Effector memory CD4-positive, alpha-beta T cell (primary cell): ENCODE results near the gene HMGN4.
"Not testable (repeated sequence)": the region's sequence is repeated elsewhere in the genome, so short reads cannot be mapped to it uniquely, and the experiment has no call there.

Experiments
- DNase-seq, 3 donors: peaks; one replicate each; pipeline ENCODE4 v3.0.0-alpha.2; 2020
- H3K27ac ChIP-seq: 2 replicates; pipeline ENCODE4 v1.7.0; 2013; ENCODE audit warnings: mild to moderate bottlenecking, low read length, moderate library complexity; ENCODE audit not compliant: insufficient read depth, poor library complexity, severe bottlenecking
- H3K27me3 ChIP-seq: replicated peaks from 2 replicates; pipeline ENCODE4 v1.7.0; 2013; ENCODE audit warnings: mild to moderate bottlenecking, low read length; ENCODE audit not compliant: insufficient read depth, control insufficient read depth, poor library complexity, severe bottlenecking
- H3K36me3 ChIP-seq: 2 replicates; pipeline ENCODE4 v1.7.0; 2013; ENCODE audit warnings: mild to moderate bottlenecking, low read length, moderate library complexity; ENCODE audit not compliant: control insufficient read depth, insufficient read depth
- H3K4me1 ChIP-seq: 2 replicates; pipeline ENCODE4 v1.7.0; 2013; ENCODE audit warnings: low read length, mild to moderate bottlenecking; ENCODE audit not compliant: control insufficient read depth, insufficient read depth, poor library complexity, severe bottlenecking
- H3K4me3 ChIP-seq: 2 replicates; pipeline ENCODE4 v1.7.0; 2013; ENCODE audit warnings: low read length, low read depth, mild to moderate bottlenecking; ENCODE audit not compliant: insufficient read depth, poor library complexity, severe bottlenecking
- H3K9me3 ChIP-seq: 2 replicates; pipeline ENCODE4 v1.7.0; 2013; ENCODE audit warnings: mild to moderate bottlenecking, low read length, moderate library complexity; ENCODE audit not compliant: control insufficient read depth

Gene HMGN4

GRCh38 chr6:26502165-26502564 is 36.0 kb upstream of the HMGN4 start:
- H3K9me3 ChIP-seq: no peaks in the 10 kb centered on the region
- H3K27me3 ChIP-seq: peaks cover 15% of the 10 kb centered on the region
- H3K4me1 ChIP-seq: peaks cover 3% of the 10 kb centered on the region
- no peak overlapping the region for H3K27ac ChIP-seq
- peak overlapping the region; percentile 37 for H3K4me3 ChIP-seq
- DNase-seq: no peak
- H3K36me3 ChIP-seq: no peaks in the 10 kb centered on the region

DNA sequence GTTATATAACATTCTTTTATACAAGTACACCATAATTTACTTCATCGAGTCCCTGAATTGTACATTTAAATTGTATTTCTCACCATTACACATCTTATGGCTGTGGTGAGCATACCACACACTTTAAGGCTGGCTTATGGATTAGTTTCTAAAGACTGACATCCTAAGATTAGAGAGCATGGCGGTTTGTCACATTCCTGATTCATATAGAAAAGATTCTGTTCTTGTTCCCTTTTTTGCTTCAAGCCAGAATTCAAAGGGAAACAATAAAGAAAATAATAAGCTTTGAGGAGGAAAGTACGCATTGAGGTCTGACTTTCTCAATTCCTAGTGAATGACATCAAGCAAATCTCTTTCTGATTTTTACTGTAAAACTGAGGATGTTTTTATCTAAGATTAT is 35.5 kb upstream of the HMGN4 start:
- Histone ChIP-seq H3K27ac (no peak overlapping the region), H3K4me3 (no peak overlapping the region), H3K36me3 (no peaks in the 10 kb centered on the region), H3K27me3 (peaks cover 15% of the 10 kb centered on the region), H3K4me1 (peaks cover 3% of the 10 kb centered on the region), H3K9me3 (no peaks in the 10 kb centered on the region)
- DNase-seq: no peak

DNA sequence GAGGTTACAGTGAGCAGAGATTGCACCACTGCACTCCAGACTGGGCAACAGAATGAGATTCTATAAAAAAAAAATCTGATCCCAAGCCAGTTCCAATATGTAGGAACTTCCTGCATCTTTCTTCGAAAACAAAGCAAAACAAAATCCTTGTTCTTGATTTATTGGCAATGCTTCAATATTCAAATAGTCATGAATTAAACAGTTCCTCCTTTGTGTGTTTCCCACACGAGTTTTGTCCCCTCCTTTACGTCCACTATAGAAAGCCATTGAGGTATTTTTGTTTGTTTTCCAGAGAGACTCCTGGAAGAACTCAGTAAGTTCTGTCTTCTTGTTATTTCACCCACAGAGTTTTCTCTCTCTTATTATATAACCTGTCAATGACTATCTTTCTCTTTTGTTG is 30.5 kb upstream of the HMGN4 start:
- Histone ChIP-seq H3K9me3 (no peaks in the 10 kb centered on the region), H3K36me3 (no peaks in the 10 kb centered on the region), H3K27me3 (peaks cover 6% of the 10 kb centered on the region), H3K4me1 (no peaks in the 10 kb centered on the region), H3K4me3 (no peak overlapping the region), H3K27ac (no peak overlapping the region)
- no peak for DNase-seq

GRCh38 chr6:26511033-26511432 is 27.1 kb upstream of the HMGN4 start:
- not testable (repeated sequence) for H3K4me1 ChIP-seq, H3K9me3 ChIP-seq, H3K27ac ChIP-seq, H3K36me3 ChIP-seq, H3K27me3 ChIP-seq, DNase-seq, H3K4me3 ChIP-seq

DNA sequence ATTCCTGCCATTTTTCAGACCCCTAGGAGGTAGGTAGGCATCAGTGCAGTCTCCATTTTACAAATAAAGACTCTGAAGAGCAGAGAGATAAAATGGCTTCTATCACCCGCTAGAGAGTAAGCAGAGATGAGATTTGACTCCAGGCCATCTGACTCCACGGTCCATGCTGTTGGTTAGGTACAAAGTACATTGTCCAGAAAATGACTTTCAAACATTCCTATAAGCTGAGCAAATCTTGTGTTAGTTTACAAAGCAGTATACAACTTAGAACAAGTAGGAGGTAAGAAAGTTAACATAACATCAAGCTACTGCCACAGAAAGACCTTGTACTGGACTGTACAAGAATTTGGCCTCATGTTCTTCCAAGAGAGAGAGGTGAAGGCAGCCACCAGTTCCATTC is 23.2 kb upstream of the HMGN4 start:
- no peaks in the 10 kb centered on the region for H3K27me3 ChIP-seq
- H3K27ac ChIP-seq: no peak overlapping the region
- H3K4me3 ChIP-seq: no peak overlapping the region
- DNase-seq: no peak
- H3K36me3 ChIP-seq: no peaks in the 10 kb centered on the region
- peaks cover 2% of the 10 kb centered on the region for H3K4me1 ChIP-seq
- no peaks in the 10 kb centered on the region for H3K9me3 ChIP-seq

GRCh38 chr6:26516481-26517427 is 21.4 kb upstream of the HMGN4 start:
- no peak overlapping the region for H3K4me3 ChIP-seq
- H3K27me3 ChIP-seq: no peaks in the 10 kb centered on the region
- H3K4me1 ChIP-seq: peaks cover 8% of the 10 kb centered on the region
- no peaks in the 10 kb centered on the region for H3K36me3 ChIP-seq
- no peaks in the 10 kb centered on the region for H3K9me3 ChIP-seq
- no peak for DNase-seq
- H3K27ac ChIP-seq: no peak overlapping the region

DNA sequence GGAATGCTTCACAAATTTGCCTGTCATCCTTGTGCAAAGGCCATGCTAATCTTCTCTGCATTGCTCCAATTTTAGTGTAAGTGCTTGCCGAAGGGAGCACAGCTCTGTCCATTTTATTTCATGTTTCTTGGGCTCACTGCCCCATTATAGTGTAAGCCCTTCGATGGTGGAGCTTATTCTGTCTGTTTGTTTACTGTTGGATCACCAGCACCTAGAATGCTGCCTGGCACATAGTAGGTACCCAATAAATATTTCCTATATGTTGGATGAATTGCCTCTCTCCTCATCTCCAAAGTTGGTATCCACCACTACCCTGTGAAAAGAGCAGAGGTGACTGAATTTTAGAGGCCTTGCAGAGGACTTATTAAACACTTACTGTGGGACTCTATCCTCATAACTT is 18.8 kb upstream of the HMGN4 start:
- Histone ChIP-seq H3K4me1 (peaks cover 8% of the 10 kb centered on the region), H3K9me3 (no peaks in the 10 kb centered on the region), H3K27ac (no peak overlapping the region), H3K36me3 (no peaks in the 10 kb centered on the region), H3K27me3 (no peaks in the 10 kb centered on the region), H3K4me3 (no peak overlapping the region)
- DNase-seq: no peak

- H3K27me3 ChIP-seq: no peaks in the 10 kb centered on the region
- H3K27ac ChIP-seq: peak overlapping the region; percentile 71
- H3K36me3 ChIP-seq: no peaks in the 10 kb centered on the region
- H3K4me3 ChIP-seq: peak overlapping the region; percentile 47
- peaks cover 8% of the 10 kb centered on the region for H3K4me1 ChIP-seq
- H3K9me3 ChIP-seq: no peaks in the 10 kb centered on the region
- DNase-seq: no peak
These were observed 17.8 kb upstream of the HMGN4 start for GRCh38 chr6:26520237-26520849.

DNA sequence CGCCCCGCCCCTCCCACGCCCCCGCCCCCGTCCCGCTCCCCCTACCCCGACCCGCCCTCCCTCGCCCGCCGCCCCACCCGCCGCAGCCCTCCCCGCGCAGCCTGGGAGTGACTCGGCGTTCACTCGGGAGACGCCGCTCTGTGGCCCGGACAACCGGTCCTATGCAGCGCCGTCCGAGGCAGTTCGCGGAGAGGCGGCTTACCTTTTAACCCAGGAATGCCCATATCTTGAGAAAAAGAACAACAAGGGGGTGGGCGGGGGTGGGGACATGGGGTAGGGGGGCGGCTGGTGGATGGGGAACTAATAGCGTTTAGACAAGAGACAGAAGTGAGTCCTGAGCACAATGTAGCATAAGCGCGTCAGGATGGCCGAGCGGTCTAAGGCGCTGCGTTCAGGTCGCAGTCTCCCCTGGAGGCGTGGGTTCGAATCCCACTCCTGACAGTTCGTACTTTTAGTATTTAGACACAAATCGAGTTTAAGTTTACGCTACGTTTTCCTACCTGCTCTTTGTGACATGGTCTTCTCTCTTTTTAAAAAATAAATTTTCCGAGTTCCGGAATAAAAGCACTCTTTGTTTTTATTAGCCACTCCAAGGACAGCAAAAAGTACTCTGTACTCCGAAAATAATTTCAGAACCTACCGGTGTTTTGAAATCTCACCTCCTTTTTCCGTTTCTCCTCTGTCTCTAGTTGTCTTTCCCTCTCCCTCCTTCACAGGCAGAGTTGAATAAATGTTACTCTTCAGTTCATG is 17.1 kb upstream of the HMGN4 start:
- Histone ChIP-seq H3K4me1 (peaks cover 8% of the 10 kb centered on the region), H3K27ac (peak overlapping the region; percentile 63), H3K36me3 (no peaks in the 10 kb centered on the region), H3K9me3 (no peaks in the 10 kb centered on the region), H3K27me3 (no peaks in the 10 kb centered on the region), H3K4me3 (peak overlapping the region; percentile 58)
- DNase-seq: peak; percentile 82 to 85 (median 83)
